ENCODE results near the gene SPATS1.

SPATS1 gene

GRCh38 chr6:44297063-44298038 lies 45.1 kb upstream of the SPATS1 start:
- WGBS, 2 donors (ENCODE audit: extremely low coverage in 2 of 2, insufficient read length in 2 of 2, insufficient replicate concordance in 1 of 2), result no CpG with 5 or more reads among the region's 86 CpGs
- peak overlapping the region; percentile 19 for H4K8ac ChIP-seq (ENCODE audit: low read depth, low read length)
- no peak overlapping the region for H4K91ac ChIP-seq (ENCODE audit: low read depth, low read length, poor library complexity)
- DNase-seq (ENCODE audit: low spot score), result peak; percentile 51
- peak overlapping the region; percentile 94 for H3K18ac ChIP-seq (ENCODE audit: low read length)
- H3K23ac ChIP-seq (ENCODE audit: low read depth, low read length, poor library complexity), result peak overlapping the region; percentile 90
- H2BK120ac ChIP-seq (ENCODE audit: low read depth, low read length), result peak overlapping the region; percentile 22
- peak overlapping the region; percentile 86 for H2AFZ ChIP-seq (ENCODE audit: low read length)
- H3K79me1 ChIP-seq (ENCODE audit: low read depth, low read length), result peaks cover 4% of the 10 kb centered on the region
- no peaks in the 10 kb centered on the region for H3K9me3 ChIP-seq (replicated peaks in 1 of 2; ENCODE audit: control insufficient read depth in 2 of 2, insufficient read depth in 1 of 2, low read depth in 1 of 2, low read length in 2 of 2)
- no peak overlapping the region for H2BK5ac ChIP-seq (ENCODE audit: low read length)
- no peak overlapping the region for H2BK12ac ChIP-seq (ENCODE audit: low read length)
- peaks cover 3 to 9% of the 10 kb centered on the region in 2 donors for H3K4me1 ChIP-seq (ENCODE audit: control insufficient read depth in 2 of 2, insufficient read depth in 1 of 2, low read depth in 1 of 2, low read length in 2 of 2)
- peak overlapping the region; percentile 96 for H3K14ac ChIP-seq (ENCODE audit: low read length)
- H3K27me3 ChIP-seq (ENCODE audit: control insufficient read depth in 3 of 3, insufficient read depth in 3 of 3, low read depth in 1 of 3, low read length in 3 of 3), result peaks cover 0 to 17% (median 4%) of the 10 kb centered on the region in 3 experiments
- H3K4ac ChIP-seq (ENCODE audit: low read length), result peak overlapping the region; percentile 44
- peak overlapping the region; percentile 45 to 84 for H3K4me3 ChIP-seq (ENCODE audit: low read length in 2 of 2)
- H3K9ac ChIP-seq (ENCODE audit: low read depth, low read length, poor library complexity), result peak overlapping the region; percentile 99
- H2BK15ac ChIP-seq (ENCODE audit: low read length), result no peak overlapping the region
- H3K36me3 ChIP-seq (replicated peaks in 1 of 2; ENCODE audit: control insufficient read depth in 2 of 2, insufficient read depth in 2 of 2, low read length in 2 of 2), result peaks cover 22 to 36% of the 10 kb centered on the region in 2 donors
- H2AK5ac ChIP-seq (ENCODE audit: low read depth, low read length), result peak overlapping the region; percentile 36
- no peak overlapping the region for H3K27ac ChIP-seq (replicated peaks; ENCODE audit: low read length)
- H3K4me2 ChIP-seq (ENCODE audit: insufficient read depth, low read length, poor library complexity, severe bottlenecking), result peak overlapping the region; percentile 97

- DNase-seq (ENCODE audit: low spot score), result no peak
- H2BK15ac ChIP-seq (ENCODE audit: low read length), result no peak overlapping the region
- no peak overlapping the region for H2BK5ac ChIP-seq (ENCODE audit: low read length)
- no peaks in the 10 kb centered on the region for H3K9me3 ChIP-seq (replicated peaks in 1 of 2; ENCODE audit: control insufficient read depth in 2 of 2, insufficient read depth in 1 of 2, low read depth in 1 of 2, low read length in 2 of 2)
- no peak overlapping the region for H3K27ac ChIP-seq (replicated peaks; ENCODE audit: low read length)
- no peak overlapping the region for H4K8ac ChIP-seq (ENCODE audit: low read depth, low read length)
- peak overlapping the region; percentile 45 to 84 for H3K4me3 ChIP-seq (ENCODE audit: low read length in 2 of 2)
- H2BK120ac ChIP-seq (ENCODE audit: low read depth, low read length), result no peak overlapping the region
- WGBS, 2 donors (ENCODE audit: extremely low coverage in 2 of 2, insufficient read length in 2 of 2, insufficient replicate concordance in 1 of 2), result no CpG with 5 or more reads among the region's 20 CpGs
- H2AK5ac ChIP-seq (ENCODE audit: low read depth, low read length), result peak overlapping the region; percentile 20
- peaks cover 31 to 45% of the 10 kb centered on the region in 2 donors for H3K36me3 ChIP-seq (replicated peaks in 1 of 2; ENCODE audit: control insufficient read depth in 2 of 2, insufficient read depth in 2 of 2, low read length in 2 of 2)
- peak overlapping the region; percentile 86 for H2AFZ ChIP-seq (ENCODE audit: low read length)
- H3K79me1 ChIP-seq (ENCODE audit: low read depth, low read length), result peaks cover 4% of the 10 kb centered on the region
- H3K9ac ChIP-seq (ENCODE audit: low read depth, low read length, poor library complexity), result peak overlapping the region; percentile 99
- H3K4me2 ChIP-seq (ENCODE audit: insufficient read depth, low read length, poor library complexity, severe bottlenecking), result peak overlapping the region; percentile 97
- no peak overlapping the region for H3K14ac ChIP-seq (ENCODE audit: low read length)
- H3K23ac ChIP-seq (ENCODE audit: low read depth, low read length, poor library complexity), result peak overlapping the region; percentile 90
- peaks cover 3 to 9% of the 10 kb centered on the region in 2 donors for H3K4me1 ChIP-seq (ENCODE audit: control insufficient read depth in 2 of 2, insufficient read depth in 1 of 2, low read depth in 1 of 2, low read length in 2 of 2)
- H2BK12ac ChIP-seq (ENCODE audit: low read length), result no peak overlapping the region
- H3K4ac ChIP-seq (ENCODE audit: low read length), result no peak overlapping the region
- no peak overlapping the region for H4K91ac ChIP-seq (ENCODE audit: low read depth, low read length, poor library complexity)
- H3K18ac ChIP-seq (ENCODE audit: low read length), result peak overlapping the region; percentile 94
- peaks cover 0 to 17% (median 0%) of the 10 kb centered on the region in 3 experiments for H3K27me3 ChIP-seq (ENCODE audit: control insufficient read depth in 3 of 3, insufficient read depth in 3 of 3, low read depth in 1 of 3, low read length in 3 of 3)
Measured at GRCh38 chr6:44298055-44298803, 44.2 kb upstream of the SPATS1 start.

GRCh38 chr6:44298864-44299263 lies 43.6 kb upstream of the SPATS1 start:
- H3K36me3 ChIP-seq (replicated peaks in 1 of 2; ENCODE audit: control insufficient read depth in 2 of 2, insufficient read depth in 2 of 2, low read length in 2 of 2), result peaks cover 36 to 52% of the 10 kb centered on the region in 2 donors
- no peak overlapping the region for H3K23ac ChIP-seq (ENCODE audit: low read depth, low read length, poor library complexity)
- H3K4ac ChIP-seq (ENCODE audit: low read length), result no peak overlapping the region
- no peak overlapping the region for H4K8ac ChIP-seq (ENCODE audit: low read depth, low read length)
- no peak overlapping the region for H2AFZ ChIP-seq (ENCODE audit: low read length)
- no peak overlapping the region for H3K4me3 ChIP-seq (ENCODE audit: low read length in 2 of 2)
- H3K9ac ChIP-seq (ENCODE audit: low read depth, low read length, poor library complexity), result no peak overlapping the region
- no peak overlapping the region for H2AK5ac ChIP-seq (ENCODE audit: low read depth, low read length)
- peaks cover 0 to 17% (median 0%) of the 10 kb centered on the region in 3 experiments for H3K27me3 ChIP-seq (ENCODE audit: control insufficient read depth in 3 of 3, insufficient read depth in 3 of 3, low read depth in 1 of 3, low read length in 3 of 3)
- H2BK12ac ChIP-seq (ENCODE audit: low read length), result no peak overlapping the region
- H3K4me2 ChIP-seq (ENCODE audit: insufficient read depth, low read length, poor library complexity, severe bottlenecking), result no peak overlapping the region
- H2BK5ac ChIP-seq (ENCODE audit: low read length), result no peak overlapping the region
- no peak overlapping the region for H3K27ac ChIP-seq (replicated peaks; ENCODE audit: low read length)
- no peak overlapping the region for H2BK120ac ChIP-seq (ENCODE audit: low read depth, low read length)
- H2BK15ac ChIP-seq (ENCODE audit: low read length), result no peak overlapping the region
- no peak overlapping the region for H4K91ac ChIP-seq (ENCODE audit: low read depth, low read length, poor library complexity)
- peaks cover 3 to 9% of the 10 kb centered on the region in 2 donors for H3K4me1 ChIP-seq (ENCODE audit: control insufficient read depth in 2 of 2, insufficient read depth in 1 of 2, low read depth in 1 of 2, low read length in 2 of 2)
- H3K14ac ChIP-seq (ENCODE audit: low read length), result no peak overlapping the region
- H3K79me1 ChIP-seq (ENCODE audit: low read depth, low read length), result peaks cover 4% of the 10 kb centered on the region
- DNase-seq (ENCODE audit: low spot score), result no peak
- no peak overlapping the region for H3K18ac ChIP-seq (ENCODE audit: low read length)
- no peaks in the 10 kb centered on the region for H3K9me3 ChIP-seq (replicated peaks in 1 of 2; ENCODE audit: control insufficient read depth in 2 of 2, insufficient read depth in 1 of 2, low read depth in 1 of 2, low read length in 2 of 2)
- WGBS, 2 donors (ENCODE audit: extremely low coverage in 2 of 2, insufficient read length in 2 of 2, insufficient replicate concordance in 1 of 2), result no CpG with 5 or more reads among the region's 3 CpGs
